Lung (tissue), 12 donors: ENCODE measurements around the gene ATP7B. TPM values are rescaled to one million over a fixed set of nuclear protein-coding genes. Genes with fewer than 3 reads are reported as not detected.

Experiments
- ATAC-seq: fragments of 200-7000 bp; cut with Tn5 transposase; one replicate; pipeline ENCODE4 v1.9.1; 2020; ENCODE audit warnings: moderate number of reproducible peaks; ENCODE audit not compliant: insufficient read depth, low FRiP score
- DNase-seq, 3 donors: peaks; one replicate each; pipeline ENCODE4 v3.0.0-alpha.2; 2013 to 2017
- H3K27ac ChIP-seq, 2 donors: one replicate each; pipeline ENCODE4 v1.5.1; 2013; ENCODE audit warnings: mild to moderate bottlenecking in 2 of 2, moderate library complexity in 2 of 2, control low read depth in 1 of 2, inconsistent platforms in 1 of 2, low read depth in 1 of 2, low read length in 1 of 2
- H3K27me3 ChIP-seq, 3 donors: one replicate each; pipeline ENCODE4 v1.5.1; 2013; ENCODE audit warnings: low read length in 2 of 3; ENCODE audit not compliant: control insufficient read depth in 3 of 3, insufficient read depth in 3 of 3
- H3K36me3 ChIP-seq, 4 donors: one replicate each; pipeline ENCODE4 v1.5.1; 2013; ENCODE audit warnings: low read length in 4 of 4, mild to moderate bottlenecking in 1 of 4, moderate library complexity in 1 of 4; ENCODE audit not compliant: control insufficient read depth in 4 of 4, insufficient read depth in 4 of 4
- H3K4me1 ChIP-seq, 5 donors: one replicate each; pipeline ENCODE4 v1.5.1; 2013; ENCODE audit warnings: low read length in 5 of 5, mild to moderate bottlenecking in 2 of 5, moderate library complexity in 1 of 5; ENCODE audit not compliant: control insufficient read depth in 5 of 5, insufficient read depth in 5 of 5
- H3K4me3 ChIP-seq: one replicate; pipeline ENCODE4 v1.5.1; 2013; ENCODE audit warnings: mild to moderate bottlenecking, control low read depth, moderate library complexity
- H3K9ac ChIP-seq, 2 donors: one replicate each; pipeline ENCODE4 v1.5.1; 2013; ENCODE audit warnings: low read length in 2 of 2, control low read depth in 1 of 2; ENCODE audit not compliant: insufficient read depth in 1 of 2
- H3K9me3 ChIP-seq, 4 donors: one replicate each; pipeline ENCODE4 v1.5.1; 2013; ENCODE audit warnings: low read length in 3 of 4, mild to moderate bottlenecking in 1 of 4, moderate library complexity in 1 of 4; ENCODE audit not compliant: control insufficient read depth in 4 of 4, insufficient read depth in 3 of 4
- WGBS, 2 donors: extraction: QIAGEN DNeasy Blood & Tissue Kit; methylation state at CpG; one replicate each; pipeline ENCODE4 v1.1.7; 2013; 5-methylcytosine and 5-hydroxymethylcytosine counted together
- polyA plus RNA-seq, 2 donors: library from polyadenylated mRNA; stranded (reverse); fragments of 200-250 nt; gene quantifications; one replicate each; pipeline ENCODE4 v1.2.1, GENCODE V29; 2013
- total RNA-seq, 2 donors: library from RNA; depleted of rRNA in 1 of 2; stranded (reverse); fragments of >200 nt in 1 of 2; gene quantifications; one replicate each; pipeline ENCODE4 v1.2.1, GENCODE V29; 2014 to 2021
- TF ChIP-seq, protein P1 (sequence below): IDR thresholded peaks from 2 replicates; pipeline ENCODE4 v1.5.1; 2012; ENCODE audit warnings: mild to moderate bottlenecking; ENCODE audit errors: control extremely low read depth, extremely low read depth
- donor health status: control.
- donor health status: control.
- donor health status: Bipolar disorder and iron deficiency.
- donor health status: healthy.
- donor health status: DM: yes; HTN: yes; CAD: no.

The ATP7B gene
- total and polyA plus RNA-seq, 4 donors = 1.4 to 10.2 (median 4.4) TPM

DNA sequence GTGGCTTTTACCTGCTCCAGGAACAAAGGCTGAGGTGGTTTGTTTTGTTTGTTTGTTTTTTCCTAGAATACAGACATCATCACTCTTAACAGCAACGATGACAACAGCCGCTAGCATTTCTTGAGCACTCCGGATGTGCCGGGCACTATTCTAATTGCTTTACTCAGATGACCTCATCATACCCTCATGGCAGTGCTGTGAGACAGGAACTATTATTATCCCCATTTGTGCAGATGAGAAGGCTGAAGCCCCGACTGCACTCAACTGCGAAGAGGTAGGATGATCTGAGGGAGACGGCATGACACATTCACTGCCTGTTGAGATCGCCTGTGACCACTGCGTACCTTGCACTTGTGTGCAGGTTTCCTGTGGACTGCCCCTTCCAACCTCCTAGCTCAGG, 83.0 kb downstream of the ATP7B start:
- peaks cover 0 to 6% (median 2%) of the 10 kb centered on the region in 4 donors for H3K36me3 ChIP-seq
- no peak overlapping the region for H3K9ac ChIP-seq
- H3K27ac ChIP-seq = no peak overlapping the region
- DNase-seq (peak in 1 of 3 donors; percentile 3), ATAC-seq (no peak)
- no peak overlapping the region for H3K4me3 ChIP-seq
- TF ChIP-seq, protein P1, sequence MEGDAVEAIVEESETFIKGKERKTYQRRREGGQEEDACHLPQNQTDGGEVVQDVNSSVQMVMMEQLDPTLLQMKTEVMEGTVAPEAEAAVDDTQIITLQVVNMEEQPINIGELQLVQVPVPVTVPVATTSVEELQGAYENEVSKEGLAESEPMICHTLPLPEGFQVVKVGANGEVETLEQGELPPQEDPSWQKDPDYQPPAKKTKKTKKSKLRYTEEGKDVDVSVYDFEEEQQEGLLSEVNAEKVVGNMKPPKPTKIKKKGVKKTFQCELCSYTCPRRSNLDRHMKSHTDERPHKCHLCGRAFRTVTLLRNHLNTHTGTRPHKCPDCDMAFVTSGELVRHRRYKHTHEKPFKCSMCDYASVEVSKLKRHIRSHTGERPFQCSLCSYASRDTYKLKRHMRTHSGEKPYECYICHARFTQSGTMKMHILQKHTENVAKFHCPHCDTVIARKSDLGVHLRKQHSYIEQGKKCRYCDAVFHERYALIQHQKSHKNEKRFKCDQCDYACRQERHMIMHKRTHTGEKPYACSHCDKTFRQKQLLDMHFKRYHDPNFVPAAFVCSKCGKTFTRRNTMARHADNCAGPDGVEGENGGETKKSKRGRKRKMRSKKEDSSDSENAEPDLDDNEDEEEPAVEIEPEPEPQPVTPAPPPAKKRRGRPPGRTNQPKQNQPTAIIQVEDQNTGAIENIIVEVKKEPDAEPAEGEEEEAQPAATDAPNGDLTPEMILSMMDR = no peak
- no peaks in the 10 kb centered on the region for H3K27me3 ChIP-seq
- H3K4me1 ChIP-seq = no peaks in the 10 kb centered on the region
- H3K9me3 ChIP-seq = no peaks in the 10 kb centered on the region
- 93 to 94% methylated on average over 9 of the region's 9 CpGs for WGBS, 2 donors

DNA sequence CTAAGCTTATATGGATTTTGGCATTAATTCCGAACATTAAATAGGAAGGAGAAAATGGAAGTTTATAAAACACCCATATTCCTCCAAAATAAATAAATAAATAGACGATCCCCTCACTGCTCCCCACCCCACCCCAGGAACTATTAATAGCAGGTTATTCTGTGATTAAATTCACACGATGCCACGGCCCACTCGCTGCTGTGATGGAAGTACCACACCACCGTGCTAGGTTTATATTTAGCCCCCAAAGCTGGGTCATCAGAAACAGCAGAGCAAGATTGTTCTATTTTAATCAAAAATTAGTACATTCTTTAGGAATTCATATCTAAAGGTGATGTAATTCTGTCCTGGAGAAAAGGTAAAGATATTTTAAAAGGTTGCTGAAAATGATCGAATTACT, 84.1 kb downstream of the ATP7B start:
- DNase-seq (no peak), ATAC-seq (no peak)
- Histone ChIP-seq H3K27ac (no peak overlapping the region), H3K4me3 (no peak overlapping the region), H3K9ac (no peak overlapping the region), H3K36me3 (peaks cover 0 to 5% (median 2%) of the 10 kb centered on the region in 4 donors), H3K27me3 (no peaks in the 10 kb centered on the region), H3K9me3 (no peaks in the 10 kb centered on the region), H3K4me1 (no peaks in the 10 kb centered on the region)
- TF ChIP-seq, protein P1 = no peak
- 85 to 91% methylated on average over 7 of the region's 7 CpGs for WGBS, 2 donors

DNA sequence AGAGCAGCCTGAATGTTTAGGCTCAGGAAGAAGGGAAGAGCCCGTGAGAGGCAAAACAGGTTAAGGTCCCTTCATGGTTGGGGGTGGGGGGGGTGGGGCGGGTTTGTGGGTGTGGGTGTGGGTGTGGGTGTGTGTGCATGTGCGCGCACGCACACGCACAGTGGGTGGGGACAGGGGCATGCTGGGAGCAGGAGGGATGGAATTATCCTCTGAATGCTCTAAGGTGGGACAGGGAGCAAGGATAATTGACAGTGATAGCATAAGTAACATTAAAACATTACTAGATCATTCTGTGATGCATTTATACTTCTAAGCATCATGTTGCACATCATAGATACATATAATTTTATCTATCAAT, 84.7 kb downstream of the ATP7B start:
- WGBS, 2 donors = 94 to 96% methylated on average over 6 of the region's 6 CpGs
- no peak overlapping the region for H3K9ac ChIP-seq
- peaks cover 0 to 4% (median 1%) of the 10 kb centered on the region in 4 donors for H3K36me3 ChIP-seq
- TF ChIP-seq, protein P1 = no peak
- no peak overlapping the region for H3K4me3 ChIP-seq
- ATAC-seq = no peak
- H3K9me3 ChIP-seq = no peaks in the 10 kb centered on the region
- H3K27ac ChIP-seq = no peak overlapping the region
- no peaks in the 10 kb centered on the region for H3K4me1 ChIP-seq
- H3K27me3 ChIP-seq = no peaks in the 10 kb centered on the region
- DNase-seq = no peak

DNA sequence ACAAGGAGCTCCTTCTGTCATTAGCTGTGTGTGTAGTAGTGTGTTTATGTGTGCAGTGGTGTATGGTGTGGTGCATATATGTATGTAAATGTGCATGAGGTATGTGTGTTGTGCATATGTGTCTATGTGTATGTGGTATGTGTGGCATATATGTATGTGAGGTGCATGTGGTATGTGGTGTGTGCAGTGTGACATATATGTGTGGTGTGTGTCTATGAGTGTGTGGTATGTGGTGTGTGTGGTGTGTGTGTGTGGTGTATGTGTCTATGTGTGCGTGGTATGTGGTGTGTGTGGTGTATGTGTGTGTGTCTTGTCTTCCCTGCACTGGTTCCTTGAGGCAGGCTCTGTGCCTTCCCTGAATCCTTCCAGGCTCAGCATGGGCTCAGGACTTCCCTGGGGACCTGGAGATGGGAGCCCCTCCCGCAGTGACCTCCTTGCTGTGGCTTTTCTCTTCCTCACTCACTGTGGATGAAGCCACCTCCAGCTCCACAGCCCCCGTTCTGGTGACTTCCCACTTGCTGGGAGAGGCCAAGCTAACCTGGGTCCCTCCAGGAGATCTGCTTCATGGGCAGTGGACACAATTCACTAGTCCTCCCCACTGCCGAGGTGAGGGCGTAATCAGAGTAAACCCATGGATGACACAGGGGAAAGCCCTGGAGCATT, 85.3 kb downstream of the ATP7B start:
- Histone ChIP-seq H3K27ac (no peak overlapping the region), H3K9me3 (no peaks in the 10 kb centered on the region), H3K27me3 (no peaks in the 10 kb centered on the region), H3K36me3 (peaks cover 0 to 4% (median 1%) of the 10 kb centered on the region in 4 donors), H3K9ac (no peak overlapping the region), H3K4me3 (no peak overlapping the region), H3K4me1 (no peaks in the 10 kb centered on the region)
- TF ChIP-seq, protein P1 = no peak
- DNase-seq = peak in 1 of 3 donors; percentile 4
- WGBS, 2 donors = 72 to 91% methylated on average over 5 of the region's 5 CpGs
- no peak for ATAC-seq
